HG02970 (cell line): ENCODE measurements around the gene GATAD2A.
A peak's percentile ranks its signal among the peaks of the same experiment; 100 is the strongest.
"Not testable (repeated sequence)": the region's sequence is repeated elsewhere in the genome, so short reads cannot be mapped to it uniquely, and the experiment has no call there.

Source experiments
- ATAC-seq: cut with Tn5 transposase; IDR thresholded peaks from one replicate; pipeline ENCODE4 v1.9.1; 2021; ENCODE audit warnings: mild to moderate bottlenecking, moderate library complexity, moderate number of reproducible peaks; ENCODE audit not compliant: unreplicated experiment, low FRiP score

The GATAD2A gene

DNA sequence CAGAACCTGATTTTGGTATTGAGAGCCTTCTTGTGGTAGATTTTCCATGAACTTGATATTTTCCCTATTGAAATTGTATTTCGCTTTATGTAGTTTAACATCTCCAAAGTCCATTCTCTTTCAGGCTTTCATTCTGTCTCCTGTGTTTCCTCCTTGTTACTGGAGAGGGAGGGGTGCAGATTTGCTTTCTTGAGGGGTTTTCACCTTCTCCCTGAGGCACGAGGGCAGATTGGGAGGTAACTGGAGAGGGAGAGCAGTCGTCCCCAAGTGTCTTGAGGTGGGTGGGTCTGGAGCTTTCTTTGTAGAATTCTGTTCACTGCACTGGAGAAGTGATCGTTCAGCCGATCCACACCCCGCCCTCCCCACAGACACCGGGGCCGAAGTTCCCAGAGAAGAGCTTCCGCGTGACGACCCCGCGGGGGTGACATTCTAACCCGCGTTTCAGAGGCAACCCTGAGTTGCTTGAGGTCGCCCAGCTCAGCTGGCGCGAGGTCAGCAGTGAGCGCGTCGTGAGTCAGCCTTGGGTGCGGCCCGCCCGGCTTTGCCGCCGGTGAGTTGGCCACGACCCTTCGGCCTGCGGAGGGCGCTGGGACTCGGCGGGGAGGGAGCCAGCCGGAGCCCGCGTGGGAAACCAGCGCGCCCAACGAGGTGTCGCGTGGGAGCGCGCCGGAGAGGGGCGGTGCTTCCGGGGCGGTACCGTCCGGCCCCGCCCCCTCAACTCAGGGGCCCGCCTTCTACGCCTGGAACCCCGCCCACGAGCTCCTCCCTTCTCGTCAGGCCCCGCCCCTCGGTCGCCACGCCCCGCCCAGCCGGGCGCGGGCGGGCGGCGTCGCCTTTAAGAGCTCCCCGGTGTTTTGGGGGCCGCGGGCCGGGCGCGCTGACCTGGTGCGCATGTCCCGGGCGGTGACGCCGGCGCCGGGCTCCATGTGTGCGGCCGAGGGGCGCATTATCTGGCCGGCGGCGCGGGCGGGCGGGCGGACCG lies at the start of gene GATAD2A:
TSS of gene GATAD2A (plus strand) at position 797 of the 982 bp plus-strand sequence. CDS start 59,671 bp downstream, outside the sequence.
- peak; percentile 80 for ATAC-seq

DNA sequence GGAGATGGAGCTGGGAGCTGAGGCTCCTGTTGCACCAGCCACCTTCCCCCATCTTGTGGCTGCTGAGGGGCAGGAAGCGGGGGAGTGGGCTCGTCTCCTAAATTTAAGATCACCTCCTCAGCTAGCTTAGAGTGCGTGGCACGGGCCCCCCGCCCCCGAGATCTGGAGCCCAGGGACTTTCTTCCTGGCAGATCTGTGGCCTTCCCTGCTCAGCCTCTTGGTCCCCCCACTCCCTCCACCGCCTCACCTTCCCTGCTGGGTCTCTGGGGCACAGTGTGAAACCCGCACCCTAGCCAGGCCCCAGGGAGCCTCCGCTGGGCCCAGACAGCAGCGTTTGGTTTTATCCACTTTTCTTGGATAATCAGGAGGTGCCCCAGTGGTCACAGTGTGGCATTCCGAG lies 49.0 kb upstream of the GATAD2A start:
- ATAC-seq = no peak

- no peak for ATAC-seq
Measured at GRCh38 chr19:19356901-19357566, 48.4 kb upstream of the GATAD2A start.

- no peak for ATAC-seq
Measured at GRCh38 chr19:19361075-19361594, 44.3 kb upstream of the GATAD2A start.

- ATAC-seq = no peak
Measured at GRCh38 chr19:19362075-19362474, 43.4 kb upstream of the GATAD2A start.

- ATAC-seq = no peak
Measured at GRCh38 chr19:19366434-19367396, 38.8 kb upstream of the GATAD2A start.

- ATAC-seq = no peak
Measured at GRCh38 chr19:19368087-19368486, 37.4 kb upstream of the GATAD2A start.

- ATAC-seq = no peak
Measured at GRCh38 chr19:19371059-19371458, 34.4 kb upstream of the GATAD2A start.

DNA sequence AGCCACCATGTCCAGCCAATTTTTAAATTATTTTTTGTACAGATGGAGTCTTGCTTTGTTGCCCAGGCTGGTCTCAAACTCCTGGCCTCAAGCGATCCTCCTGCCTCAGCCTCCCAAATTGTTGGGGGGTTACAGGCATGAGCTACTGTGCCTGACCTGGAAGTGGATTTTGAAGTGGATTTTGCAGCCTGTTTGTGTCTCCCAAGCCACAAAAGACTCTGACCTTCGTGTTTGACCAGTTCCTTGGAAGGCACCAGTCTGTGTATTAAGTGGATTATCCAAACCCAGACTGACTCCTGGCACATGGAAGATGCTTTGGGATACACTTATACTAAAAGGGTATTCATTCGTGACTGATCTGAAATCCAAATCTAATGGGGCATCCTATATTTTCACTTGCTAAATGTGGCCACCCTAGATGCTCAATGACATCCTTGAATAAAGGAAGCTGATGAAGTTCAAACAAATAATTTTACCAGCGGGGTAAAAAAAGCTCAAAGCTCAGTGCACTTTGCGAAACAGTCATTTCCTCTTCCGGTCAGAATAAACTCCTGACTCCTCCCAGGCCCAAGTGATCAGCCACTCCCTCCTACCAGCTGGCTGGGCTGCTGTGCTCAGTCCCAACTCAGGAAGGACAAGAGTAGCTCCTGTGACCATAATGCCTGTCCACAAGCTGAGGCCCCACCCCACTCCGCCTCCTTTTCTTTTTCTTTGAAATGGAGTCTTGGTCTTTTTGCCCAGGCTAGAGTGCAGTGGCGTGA lies 32.6 kb upstream of the GATAD2A start:
- no peak for ATAC-seq

DNA sequence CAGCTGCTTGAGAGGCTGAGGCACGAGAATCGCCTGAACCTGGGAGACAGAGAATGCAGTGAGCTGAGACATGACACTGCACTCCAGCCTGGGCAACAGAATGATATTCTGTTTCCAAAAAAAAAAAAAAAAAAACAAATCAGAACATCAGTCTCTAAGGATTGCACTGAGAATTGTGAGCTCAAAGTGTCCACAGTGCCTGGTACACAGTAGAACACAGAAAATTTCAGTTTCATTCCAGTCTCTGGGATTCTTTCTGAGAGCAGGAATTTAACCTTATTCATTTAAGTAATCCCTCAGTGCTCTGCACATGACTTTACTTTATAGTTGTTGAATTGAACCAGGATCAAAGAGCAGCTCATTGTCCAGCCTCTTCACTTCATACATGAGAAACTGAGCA lies 25.9 kb upstream of the GATAD2A start:
- no peak for ATAC-seq

DNA sequence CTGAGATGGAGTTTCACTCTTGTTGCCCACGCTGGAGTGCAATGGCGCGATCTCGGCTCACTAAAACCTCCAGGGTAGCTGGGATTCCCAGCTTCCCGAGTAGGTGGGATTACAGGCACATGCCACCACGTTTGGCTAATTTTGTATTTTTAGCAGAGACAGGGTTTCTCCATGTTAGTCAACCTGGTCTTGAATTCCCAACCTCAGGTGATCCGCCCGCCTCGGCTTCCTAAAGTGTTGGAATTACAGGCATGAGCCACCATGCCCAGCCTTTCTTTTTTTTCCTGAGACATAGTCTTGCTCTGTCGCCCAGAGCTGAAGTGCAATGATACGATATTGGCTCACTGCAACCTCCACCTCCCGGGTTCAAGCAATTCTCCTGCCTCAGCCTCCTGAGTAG lies 25.2 kb upstream of the GATAD2A start:
- not testable (repeated sequence) for ATAC-seq

GRCh38 chr19:19381007-19381926 lies 24.2 kb upstream of the GATAD2A start:
- no peak for ATAC-seq

GRCh38 chr19:19382118-19382517 lies 23.4 kb upstream of the GATAD2A start:
- no peak for ATAC-seq

GRCh38 chr19:19384486-19384885 lies 21.0 kb upstream of the GATAD2A start:
- no peak for ATAC-seq

GRCh38 chr19:19385131-19385895 lies 20.2 kb upstream of the GATAD2A start:
- ATAC-seq = peak; percentile 93

DNA sequence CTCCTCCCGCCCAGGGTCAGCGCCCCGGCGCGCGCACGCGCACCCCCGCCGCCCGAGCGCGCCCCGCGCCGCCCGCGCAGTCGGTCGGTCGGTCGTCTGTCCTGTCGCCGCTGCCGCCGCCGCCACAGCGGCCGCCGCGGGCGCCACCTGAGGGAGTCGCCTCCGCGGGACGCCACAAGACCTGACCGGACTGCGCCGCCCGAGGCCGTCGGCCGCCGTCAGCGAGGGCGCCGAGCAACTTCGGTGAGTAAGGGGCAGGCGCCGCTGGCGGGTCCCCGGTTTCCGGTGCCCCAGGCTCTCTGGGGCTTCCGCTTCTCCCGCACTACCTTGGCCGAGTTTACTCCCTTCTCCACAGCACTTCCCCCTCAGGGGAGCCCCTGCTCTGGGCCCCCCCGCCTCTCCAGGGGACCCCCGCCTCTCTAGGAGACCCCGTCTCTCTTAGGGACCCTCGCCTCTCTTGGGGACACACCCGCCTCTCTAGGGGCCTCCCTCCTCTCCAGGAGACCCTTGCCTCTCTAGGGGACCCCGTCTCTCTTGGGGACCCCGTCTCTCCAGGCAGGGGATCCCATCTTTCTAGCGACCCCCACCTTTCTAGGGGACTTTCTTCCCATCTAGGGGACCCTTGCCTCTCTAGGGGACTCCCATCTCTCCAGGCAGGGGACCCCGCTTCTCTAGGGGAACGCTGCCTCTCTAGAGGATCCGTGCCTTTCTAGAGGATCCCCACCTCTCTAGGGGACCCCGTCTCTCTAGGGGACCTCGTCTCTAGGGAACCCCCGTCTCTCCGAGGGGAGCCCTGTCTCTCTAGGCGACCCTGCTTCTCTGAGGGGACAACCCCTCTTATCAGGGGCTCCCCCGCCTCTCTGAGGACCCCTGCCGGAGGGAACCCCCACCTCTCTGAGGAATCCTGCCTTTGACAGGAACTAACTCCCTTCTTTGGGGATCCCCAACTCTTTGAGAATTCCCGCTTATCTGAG lies 19.3 kb upstream of the GATAD2A start:
- ATAC-seq = no peak

GRCh38 chr19:19387108-19387507 lies 18.4 kb upstream of the GATAD2A start:
- ATAC-seq = no peak
